PC-9 (cell line): Measurements from ENCODE around the gene PSMG3. TPM values are rescaled to one million over a fixed set of nuclear protein-coding genes. Genes with fewer than 3 reads are reported as not detected.

Experiments
- BruUV-seq: library from RNA; stranded (reverse); fragments of 400-500 nt; replicated peaks from 2 replicates; lab custom pipeline; 2021; lab: Mats Ljungman, UMichigan
- CTCF ChIA-PET: fragments of 300-600 bp; sonication (Branson Sonifier 250); formaldehyde crosslinking; loops from one replicate; lab custom pipeline; 2022; ENCODE audit warnings: antibody characterized with exemption; lab: Charles Lee
- POLR2A ChIA-PET: fragments of 300-600 bp; sonication (Branson Sonifier 250); formaldehyde crosslinking; loops from one replicate; lab custom pipeline; 2022; ENCODE audit warnings: antibody characterized with exemption; ENCODE audit not compliant: unreplicated experiment; lab: Charles Lee
- DNase-seq, 2 experiments: peaks; one replicate each; pipeline versions ENCODE4 v3.0.0 to v3.0.0-alpha.2; 2015 to 2022; ENCODE audit warnings: mixed read lengths in 1 of 2
- H2AFZ ChIP-seq: fragments of 200-600 bp; sonication (generic); 2 replicates; pipeline ENCODE4 v1.8.1; 2017; ENCODE audit warnings: antibody characterized with exemption
- H3F3A ChIP-seq: fragments of 200-600 bp; sonication (generic); 2 replicates; pipeline ENCODE4 v1.8.1; 2017; ENCODE audit warnings: antibody characterized with exemption, mild to moderate bottlenecking, low read depth; ENCODE audit not compliant: insufficient read depth
- H3K27ac ChIP-seq: fragments of 200-600 bp; sonication (generic); 2 replicates; pipeline ENCODE4 v1.6.1; 2016; ENCODE audit warnings: mixed run types
- H3K27me3 ChIP-seq: fragments of 200-600 bp; sonication (generic); 2 replicates; pipeline ENCODE4 v1.6.1; 2016; ENCODE audit warnings: low read depth, mixed run types; ENCODE audit not compliant: insufficient read depth
- H3K36me3 ChIP-seq: fragments of 200-600 bp; sonication (generic); 2 replicates; pipeline ENCODE4 v1.6.1; 2016; ENCODE audit warnings: low read depth, mixed run types
- H3K4me1 ChIP-seq: fragments of 200-600 bp; sonication (generic); replicated peaks from 2 replicates; pipeline ENCODE4 v1.6.1; 2016; ENCODE audit warnings: mixed run types; ENCODE audit not compliant: insufficient read depth
- H3K4me2 ChIP-seq: fragments of 200-600 bp; sonication (generic); 2 replicates; pipeline ENCODE4 v1.6.1; 2017; ENCODE audit warnings: mixed run types
- H3K4me3 ChIP-seq: fragments of 200-600 bp; sonication (generic); 2 replicates; pipeline ENCODE4 v1.6.1; 2016; ENCODE audit warnings: mixed run types
- H3K79me2 ChIP-seq: fragments of 200-600 bp; sonication (generic); 2 replicates; pipeline ENCODE4 v1.6.1; 2017; ENCODE audit warnings: low read depth, mixed run types
- H3K9me2 ChIP-seq: fragments of 200-600 bp; sonication (generic); 2 replicates; pipeline ENCODE4 v1.8.1; 2017; ENCODE audit warnings: mild to moderate bottlenecking; ENCODE audit not compliant: insufficient read depth
- H3K9me3 ChIP-seq: fragments of 200-600 bp; sonication (generic); 2 replicates; pipeline ENCODE4 v1.8.1; 2016; ENCODE audit warnings: low read depth; ENCODE audit not compliant: insufficient read depth
- H4K20me1 ChIP-seq: fragments of 200-600 bp; sonication (generic); 2 replicates; pipeline ENCODE4 v1.8.1; 2017; ENCODE audit not compliant: insufficient read depth
- CTCF ChIP-seq: fragments of 200-600 bp; sonication (generic); conservative IDR thresholded peaks from 2 replicates; pipeline ENCODE4 v1.6.1; 2017; ENCODE audit warnings: mixed run types, antibody characterized with exemption, mild to moderate bottlenecking, moderate library complexity
- EZH2 ChIP-seq: fragments of 200-600 bp; sonication (generic); IDR thresholded peaks from 2 replicates; pipeline ENCODE4 v1.8.0; 2017; ENCODE audit warnings: antibody characterized with exemption, low read depth
- intact Hi-C: fragments of 100-400 bp; cut with micrococcal nuclease; formaldehyde crosslinking; loops from one replicate; pipeline ENCODE4 v1.10.0; 2022; ENCODE audit not compliant: unreplicated experiment
- total RNA-seq: library from RNA; stranded (reverse); gene quantifications from 2 replicates; pipeline ENCODE4 v1.2.3, GENCODE V29; 2021

Gene PSMG3
- total RNA-seq, 1 experiment from 2014 or later, result 63.3 TPM

DNA sequence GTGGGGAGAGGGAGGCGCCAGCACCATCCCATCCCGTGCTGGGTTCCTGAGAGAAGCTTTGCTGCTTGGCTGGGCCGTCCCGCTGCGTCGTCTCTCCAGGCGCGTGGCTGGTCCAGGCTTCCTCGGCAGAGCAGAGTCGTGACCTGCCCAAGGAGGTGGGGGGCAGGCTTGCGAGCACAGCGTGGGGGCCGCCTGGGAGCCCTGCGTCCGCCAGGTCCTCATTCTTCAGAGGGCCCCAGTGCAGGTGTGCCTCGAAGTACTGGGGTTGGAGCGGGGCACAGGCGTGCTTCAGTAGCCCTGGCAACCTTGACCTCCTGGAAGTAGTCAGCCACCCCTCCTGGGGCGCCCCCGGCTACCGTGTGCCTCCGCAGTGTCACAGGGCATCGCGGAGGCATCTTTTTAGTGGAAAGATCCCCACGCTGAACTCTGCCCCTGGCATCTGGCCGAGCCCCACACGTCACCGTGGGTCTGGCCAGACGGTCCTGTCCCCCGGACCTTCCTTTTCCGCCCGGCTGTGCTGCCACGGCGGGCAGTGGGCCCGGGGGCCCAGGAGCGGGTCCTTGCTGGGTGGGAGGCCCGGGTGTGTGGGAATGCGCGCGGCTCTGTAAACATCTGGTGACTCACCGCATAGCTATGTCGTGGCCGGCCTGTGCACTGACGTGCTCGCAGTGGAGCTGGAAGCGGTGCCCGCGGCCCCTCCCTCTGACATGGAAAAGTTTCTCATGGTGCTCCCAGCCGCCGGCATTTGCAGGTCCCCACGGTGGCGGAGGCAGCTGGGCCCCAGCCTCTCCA, 32.9 kb downstream of the PSMG3 start:
- H2AFZ ChIP-seq, result no peak overlapping the region
- intact Hi-C loops, result loop anchor here (1.0 to 10.0 kb wide), 5 partner anchors 17 to 988 kb away; partner anchors contain the start of genes INTS1 and TMEM184A
- no peaks in the 10 kb centered on the region for H3K9me2 ChIP-seq
- peaks cover 77% of the 10 kb centered on the region for H3K79me2 ChIP-seq
- H3K4me3 ChIP-seq, result peak overlapping the region; percentile 53
- peaks cover 52% of the 10 kb centered on the region for H3K4me1 ChIP-seq
- no peaks in the 10 kb centered on the region for H3K27me3 ChIP-seq
- DNase-seq, result peak; percentile 95 to 99
- no TSS peak for BruUV-seq
- peaks cover 81% of the 10 kb centered on the region for H4K20me1 ChIP-seq
- TF ChIP-seq CTCF, result no peak
- H3K36me3 ChIP-seq, result peaks cover 10% of the 10 kb centered on the region
- peaks cover 43% of the 10 kb centered on the region for H3F3A ChIP-seq
- H3K9me3 ChIP-seq, result no peaks in the 10 kb centered on the region
- peak overlapping the region; percentile 69 for H3K27ac ChIP-seq
- ChIA-PET POLR2A (interaction anchor here (0.6 to 1.6 kb wide), 4 partner anchors 19 to 91 kb away, joined by 3 to 13 read pairs (median 4); partner anchors contain the start of gene TMEM184A), CTCF (interaction anchor here (0.6 to 1.2 kb wide), 3 partner anchors 19 to 28 kb away, joined by 6 to 12 read pairs (median 7); partner anchors contain the start of gene TMEM184A)
- H3K4me2 ChIP-seq, result peak overlapping the region; percentile 85

GRCh38 chr7:1536455-1536742, 33.4 kb downstream of the PSMG3 start:
- H3K4me1 ChIP-seq, result peaks cover 56% of the 10 kb centered on the region
- ChIA-PET CTCF (interaction anchor here (0.6 to 0.7 kb wide), 2 partner anchors 25 to 28 kb away, joined by 6 to 12 read pairs; no protein-coding TSS in a partner anchor), POLR2A (interaction anchor here (0.7 to 1.6 kb wide), 2 partner anchors 19 to 91 kb away, joined by 3 to 13 read pairs; partner anchors contain the start of gene TMEM184A)
- peaks cover 43% of the 10 kb centered on the region for H3F3A ChIP-seq
- no peaks in the 10 kb centered on the region for H3K9me2 ChIP-seq
- H3K27me3 ChIP-seq, result no peaks in the 10 kb centered on the region
- H3K4me2 ChIP-seq, result peak overlapping the region; percentile 85
- H3K4me3 ChIP-seq, result no peak overlapping the region
- TF ChIP-seq CTCF, result no peak
- TF ChIP-seq EZH2, result no peak
- BruUV-seq, result no TSS peak
- H3K79me2 ChIP-seq, result peaks cover 83% of the 10 kb centered on the region
- no peaks in the 10 kb centered on the region for H3K9me3 ChIP-seq
- peaks cover 10% of the 10 kb centered on the region for H3K36me3 ChIP-seq
- H3K27ac ChIP-seq, result peak overlapping the region; percentile 69
- no peak overlapping the region for H2AFZ ChIP-seq
- peaks cover 81% of the 10 kb centered on the region for H4K20me1 ChIP-seq
- intact Hi-C loops, result loop anchor here (10.0 kb wide), 1 partner anchor 988 kb away; no protein-coding TSS in a partner anchor
- no peak for DNase-seq

DNA sequence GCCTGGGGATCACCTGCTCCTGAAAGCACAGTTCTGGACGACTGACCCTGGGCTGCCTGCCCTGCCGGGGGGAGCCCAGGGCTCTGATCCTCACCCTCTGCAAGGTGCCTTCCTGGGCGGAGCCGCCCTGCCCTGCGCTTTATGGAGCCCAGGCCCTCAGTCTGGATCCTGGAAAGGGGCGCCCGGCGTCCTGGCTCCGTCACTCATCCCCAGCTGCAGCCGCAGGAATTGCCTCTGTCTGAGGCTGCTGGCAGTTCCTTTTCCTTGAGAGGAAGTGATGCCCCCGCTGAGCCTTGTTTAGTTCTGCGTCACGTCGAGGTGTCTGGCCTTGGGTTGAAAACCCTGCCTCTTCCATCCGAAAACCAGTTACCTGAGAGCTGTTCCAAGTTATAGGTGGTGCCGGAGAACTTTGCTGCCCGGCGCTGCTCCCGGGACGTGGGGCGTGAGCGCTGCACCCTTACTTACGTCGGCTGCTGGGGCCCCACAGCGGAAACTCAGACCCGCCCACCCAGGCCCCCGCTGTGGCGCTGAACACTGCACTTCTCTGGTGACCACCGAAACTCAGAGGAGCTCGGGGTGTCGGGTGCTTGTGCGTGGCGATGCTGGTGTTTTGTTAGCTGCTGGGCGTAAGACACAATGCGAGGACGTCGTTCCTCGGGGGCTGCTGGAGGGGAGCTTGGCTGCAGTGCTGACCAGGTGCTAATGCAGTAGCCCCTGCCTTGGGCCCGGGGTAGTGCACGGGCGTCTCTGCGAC, 34.0 kb downstream of the PSMG3 start:
- H3K9me3 ChIP-seq, result no peaks in the 10 kb centered on the region
- peaks cover 10% of the 10 kb centered on the region for H3K36me3 ChIP-seq
- no peak overlapping the region for H2AFZ ChIP-seq
- BruUV-seq, result no TSS peak
- H3K4me3 ChIP-seq, result no peak overlapping the region
- no peaks in the 10 kb centered on the region for H3K27me3 ChIP-seq
- TF ChIP-seq EZH2 (no peak), CTCF (no peak)
- peaks cover 40% of the 10 kb centered on the region for H3F3A ChIP-seq
- ChIA-PET CTCF (interaction anchor here (0.6 to 0.9 kb wide), 4 partner anchors 19 to 822 kb away, joined by 3 to 12 read pairs (median 4); no protein-coding TSS in a partner anchor), POLR2A (interaction anchor here (1.6 kb wide), 1 partner anchor 20 kb away, joined by 13 read pairs; the partner anchor contains the start of gene TMEM184A)
- peak overlapping the region; percentile 85 for H3K4me2 ChIP-seq
- peaks cover 56% of the 10 kb centered on the region for H3K4me1 ChIP-seq
- peak overlapping the region; percentile 69; the same call in 1 of the 2 replicates for H3K27ac ChIP-seq
- H4K20me1 ChIP-seq, result peaks cover 77% of the 10 kb centered on the region
- intact Hi-C loops, result loop anchor here (10.0 kb wide), 1 partner anchor 989 kb away; no protein-coding TSS in a partner anchor
- DNase-seq, result no peak
- no peaks in the 10 kb centered on the region for H3K9me2 ChIP-seq
- H3K79me2 ChIP-seq, result peaks cover 85% of the 10 kb centered on the region
